Activated CD8-positive, alpha-beta memory T cell treated with anti-CD3 and anti-CD28 coated beads for 24 hours (primary cell): ENCODE measurements around the gene PCGF1.
"Not testable (repeated sequence)": the region's sequence is repeated elsewhere in the genome, so short reads cannot be mapped to it uniquely, and the experiment has no call there.

Experiments
- DNase-seq: peaks from one replicate; pipeline ENCODE4 v3.0.0-alpha.2; 2020

Gene PCGF1

DNA sequence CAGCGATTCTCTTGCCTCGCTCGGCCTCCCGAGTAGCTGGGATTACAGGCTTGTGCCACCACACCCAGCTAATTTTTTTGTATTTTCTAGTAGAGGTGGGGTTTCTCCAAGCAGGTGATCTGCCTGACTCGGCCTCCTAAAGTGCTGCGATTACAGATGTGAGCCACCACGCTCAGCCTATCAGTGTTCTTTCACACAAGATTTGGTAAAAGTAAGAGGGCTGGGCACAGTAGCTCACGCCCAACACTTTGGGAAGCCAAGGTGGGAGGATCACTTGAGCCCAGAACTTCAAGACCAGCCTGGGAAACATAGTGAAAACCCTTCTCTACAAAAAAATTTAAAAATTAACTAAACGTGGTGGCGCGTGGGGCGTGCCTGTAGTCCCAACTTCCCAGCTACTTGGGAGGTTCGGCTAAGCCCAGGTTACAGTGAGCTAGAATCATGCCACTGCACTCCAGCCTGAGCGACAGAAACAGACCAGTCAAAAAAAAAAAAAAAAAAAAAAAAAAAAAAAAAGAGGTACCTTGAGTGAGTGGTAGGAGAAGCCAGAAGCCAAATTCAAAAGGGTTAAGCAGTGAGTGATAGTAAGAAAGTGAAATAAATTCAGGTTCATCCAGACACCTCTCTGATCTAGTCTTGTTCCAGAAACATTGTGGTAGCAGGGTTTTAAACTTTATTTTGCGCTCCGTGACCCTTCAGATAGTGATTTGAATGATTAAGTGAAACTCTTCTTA lies 36.0 kb downstream of the PCGF1 start:
- DNase-seq: no peak

DNA sequence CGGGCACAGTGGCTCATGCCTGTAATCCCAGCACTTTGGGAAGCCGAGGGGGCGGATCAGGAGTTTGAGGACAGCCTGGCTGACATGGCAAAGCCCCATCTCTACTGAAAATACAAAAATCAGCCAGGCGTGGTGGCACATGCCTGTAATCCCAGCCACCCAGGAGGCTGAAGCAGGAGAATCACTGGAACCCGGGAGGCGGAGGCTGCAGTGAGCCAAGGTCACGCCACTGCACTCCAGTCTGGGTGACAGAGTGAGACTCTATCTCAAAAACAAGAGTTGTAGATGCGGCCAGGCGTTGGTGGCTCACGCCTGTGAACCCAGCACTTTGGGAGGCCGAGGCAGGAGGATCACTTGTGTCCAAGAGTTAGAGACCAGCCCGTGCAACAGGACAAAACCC lies 36.8 kb downstream of the PCGF1 start:
- DNase-seq: not testable (repeated sequence)

DNA sequence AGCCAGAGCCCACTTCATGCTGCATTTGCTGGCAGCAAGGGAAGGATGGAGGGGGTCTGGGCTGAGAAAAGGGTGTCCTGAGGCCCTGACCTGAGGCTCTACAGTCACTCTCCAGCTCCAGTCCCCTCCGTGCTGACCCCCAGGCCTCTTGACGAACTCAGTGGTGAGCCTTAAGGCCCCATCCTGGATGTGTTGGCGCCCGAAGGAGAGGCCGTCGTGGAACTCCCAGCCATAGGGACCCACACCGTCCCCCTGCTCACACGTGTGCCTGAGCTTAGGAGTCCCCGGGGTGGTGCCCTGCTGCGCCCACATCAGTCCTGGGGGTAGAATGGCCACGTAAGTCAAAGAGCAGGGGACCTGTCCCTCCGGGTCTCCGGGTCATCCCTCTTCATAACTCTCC lies 43.1 kb downstream of the PCGF1 start:
- DNase-seq: peak; percentile 63

DNA sequence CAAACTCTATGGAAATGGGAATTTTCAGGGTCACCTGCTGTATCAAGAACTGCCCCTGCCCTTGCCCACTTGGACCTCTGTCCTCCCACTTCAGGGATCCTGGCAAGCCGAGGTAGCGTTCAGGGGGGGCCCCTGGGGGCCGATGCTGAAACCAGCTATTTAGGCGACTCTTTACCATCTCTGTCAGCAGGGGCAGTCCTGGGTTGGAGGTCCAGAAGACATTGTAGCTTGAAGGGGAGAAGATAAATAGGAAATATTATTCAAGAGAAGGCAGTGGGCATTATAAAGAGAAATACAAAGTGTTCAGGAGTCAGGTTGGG lies 44.7 kb downstream of the PCGF1 start:
- DNase-seq: no peak

DNA sequence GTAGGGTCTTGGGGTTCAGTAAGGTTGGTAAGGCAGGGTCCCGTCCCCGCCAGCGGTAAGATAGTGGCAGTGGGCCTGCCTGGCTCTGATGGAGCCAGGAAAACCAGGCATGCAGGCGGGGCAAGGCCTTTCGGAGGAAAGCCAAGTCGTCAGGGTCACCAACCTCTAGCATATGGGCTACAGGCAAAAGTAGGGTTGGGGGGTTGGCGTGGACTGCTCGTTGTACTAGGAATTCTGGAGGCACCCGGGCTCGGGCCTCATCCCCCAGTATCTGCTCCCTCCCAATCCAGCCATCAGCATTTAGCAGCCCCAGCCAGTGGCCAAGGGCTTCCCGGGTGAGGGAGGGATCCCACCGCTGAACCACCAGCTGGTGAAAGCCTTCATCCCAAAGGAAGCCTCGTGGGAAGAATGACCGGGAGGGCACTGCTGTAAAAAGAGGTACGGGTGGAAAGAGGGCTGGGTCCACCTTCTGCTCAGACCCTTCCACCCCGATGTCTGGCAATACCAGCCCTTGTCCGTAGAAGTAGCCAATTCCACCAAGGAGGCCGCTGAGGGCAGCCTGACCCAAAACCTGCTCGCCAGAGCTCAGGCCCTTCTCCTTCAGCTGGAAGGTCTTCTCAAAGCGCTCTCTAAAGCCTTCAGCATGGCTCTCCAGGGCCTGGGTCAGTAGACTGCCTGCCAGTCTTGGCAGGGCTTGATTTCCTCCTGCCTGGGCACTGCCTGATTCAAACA lies 45.3 kb downstream of the PCGF1 start:
- DNase-seq: no peak

DNA sequence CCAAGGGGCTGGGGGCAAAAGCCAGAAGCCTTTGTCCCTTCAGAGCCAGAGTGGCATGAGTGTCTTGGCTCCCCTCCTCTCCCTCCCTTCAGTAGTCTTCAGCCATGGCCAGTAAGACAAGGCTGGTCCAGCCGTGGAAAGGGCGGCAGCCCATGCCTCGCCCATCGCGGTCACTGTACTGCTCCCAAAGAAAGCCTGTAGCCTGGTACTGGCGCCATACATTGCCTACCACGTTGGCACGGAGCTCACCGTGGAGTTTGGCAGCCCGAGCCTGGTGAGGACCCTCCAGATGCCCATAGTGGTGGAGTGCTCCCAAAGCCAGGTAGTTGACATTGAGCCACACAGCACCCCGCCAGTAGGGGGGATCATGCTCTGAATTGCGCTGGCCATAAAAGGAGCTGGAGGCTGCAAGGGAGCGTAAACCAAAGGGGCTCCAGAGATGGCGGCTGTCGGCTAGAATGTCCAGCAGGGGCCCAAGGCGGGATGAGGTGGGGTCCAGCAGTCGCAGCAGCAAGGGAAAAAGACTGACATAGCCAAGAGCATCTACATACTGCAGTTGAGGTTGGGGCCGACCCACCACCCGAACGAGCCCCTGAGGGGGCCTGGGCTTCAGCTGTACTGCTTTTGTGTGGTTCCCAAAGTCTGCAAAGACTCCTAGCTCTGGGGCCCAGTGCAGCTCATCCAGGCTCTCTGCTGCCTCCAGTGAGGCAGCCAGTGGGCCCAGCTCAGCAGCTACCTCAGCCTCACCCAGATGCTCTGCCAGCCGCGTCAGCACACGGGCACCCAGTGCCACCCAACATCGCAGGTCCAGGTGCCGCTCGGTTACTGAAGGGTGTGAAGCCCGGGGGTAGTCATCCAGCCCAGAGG lies 46.1 kb downstream of the PCGF1 start:
- no peak for DNase-seq

DNA sequence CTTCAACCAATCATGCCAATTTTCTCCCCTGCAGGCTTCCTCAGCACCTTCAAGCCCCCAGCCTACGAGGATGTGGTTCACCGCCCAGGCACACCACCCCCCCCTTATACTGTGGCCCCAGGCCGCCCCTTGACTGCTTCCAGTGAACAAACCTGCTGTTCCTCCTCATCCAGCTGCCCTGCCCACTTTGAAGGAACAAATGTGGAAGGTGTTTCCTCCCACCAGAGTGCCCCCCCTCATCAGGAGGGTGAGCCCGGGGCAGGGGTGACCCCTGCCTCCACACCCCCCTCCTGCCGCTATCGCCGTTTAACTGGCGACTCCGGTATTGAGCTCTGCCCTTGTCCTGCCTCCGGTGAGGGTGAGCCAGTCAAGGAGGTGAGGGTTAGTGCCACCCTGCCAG lies 47.3 kb downstream of the PCGF1 start:
- DNase-seq: not testable (repeated sequence)

DNA sequence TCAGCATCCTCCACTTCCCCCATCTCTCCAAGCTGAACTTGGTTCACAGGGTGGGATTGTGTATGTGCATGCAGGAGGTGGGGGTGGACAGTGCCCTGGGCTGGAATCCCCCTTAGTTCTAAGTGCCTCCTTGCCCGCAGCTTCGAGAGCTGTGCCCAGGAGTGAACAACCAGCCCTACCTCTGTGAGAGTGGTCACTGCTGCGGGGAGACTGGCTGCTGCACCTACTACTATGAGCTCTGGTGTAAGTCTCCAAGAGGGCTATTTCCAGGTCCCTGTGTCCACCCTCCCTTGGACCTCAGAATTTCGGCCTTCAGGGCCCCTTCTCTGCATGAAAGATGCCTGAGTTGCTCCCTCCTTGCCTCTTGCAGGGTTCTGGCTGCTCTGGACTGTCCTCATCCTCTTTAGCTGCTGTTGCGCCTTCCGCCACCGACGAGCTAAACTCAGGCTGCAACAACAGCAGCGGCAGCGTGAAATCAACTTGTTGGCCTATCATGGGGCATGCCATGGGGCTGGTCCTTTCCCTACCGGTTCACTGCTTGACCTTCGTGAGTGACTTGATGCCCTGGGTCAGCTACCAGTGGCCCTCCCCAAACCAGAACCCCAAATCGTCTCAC lies 47.9 kb downstream of the PCGF1 start:
- not testable (repeated sequence) for DNase-seq

DNA sequence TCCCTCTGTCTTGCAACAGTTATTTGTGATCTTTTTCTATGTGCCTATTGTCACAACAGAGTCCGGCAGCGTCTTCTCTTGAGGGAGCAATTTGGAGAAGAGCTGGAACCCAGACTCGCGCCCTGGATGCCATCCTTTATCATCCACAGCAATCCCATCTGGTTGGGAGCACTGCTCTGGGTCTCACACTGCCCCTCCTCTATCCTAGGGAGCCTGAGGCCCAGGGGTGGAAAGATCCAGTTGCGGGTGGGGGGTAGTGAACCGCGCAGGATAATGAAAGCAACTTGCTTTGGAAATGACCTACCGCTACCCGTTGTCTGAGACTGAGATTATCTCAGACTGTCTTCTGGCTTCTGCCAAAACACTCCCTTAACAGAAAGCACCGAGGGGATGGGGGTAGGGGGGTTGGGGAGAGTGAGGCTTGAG lies 48.5 kb downstream of the PCGF1 start:
- DNase-seq: no peak

DNA sequence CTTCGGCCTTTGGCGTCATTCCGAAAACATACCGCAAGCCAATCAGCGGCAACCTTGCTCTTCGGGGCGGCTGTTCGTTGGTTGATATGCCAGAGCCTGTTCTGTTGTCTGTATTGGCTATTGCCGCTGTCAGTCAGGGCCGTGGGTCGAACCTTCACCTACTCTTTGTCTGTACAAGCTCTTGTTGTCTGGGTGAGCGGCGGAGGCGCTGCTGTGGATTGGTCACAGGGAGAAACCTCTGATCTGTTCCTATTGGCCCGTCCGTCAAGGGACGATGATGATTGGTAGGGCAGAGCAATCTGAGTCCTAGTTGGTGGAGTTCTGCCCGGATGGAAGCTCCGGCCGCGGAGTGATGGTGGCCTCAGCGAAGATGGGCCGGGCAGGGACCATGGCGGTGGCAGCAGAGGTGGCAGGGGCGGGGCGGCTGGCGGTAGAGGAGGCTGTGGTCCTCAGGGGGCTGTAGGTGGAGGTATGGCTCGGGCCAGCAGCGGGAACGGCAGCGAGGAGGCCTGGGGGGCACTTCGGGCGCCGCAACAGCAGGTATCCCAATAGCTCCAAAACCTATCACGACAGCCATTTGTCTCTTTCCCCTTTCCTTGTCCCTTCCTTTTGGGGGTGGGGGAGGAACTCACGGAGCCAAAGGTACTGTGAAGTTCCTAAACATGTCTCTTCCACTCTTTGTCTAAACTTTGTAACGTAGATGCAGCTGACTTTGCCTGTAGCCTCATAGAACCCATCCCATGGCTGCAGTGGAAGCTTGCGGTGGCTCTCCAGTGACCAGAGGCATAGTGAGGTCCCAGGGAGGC lies 49.2 kb downstream of the PCGF1 start, which contains the start of gene WBP1:
Gene WBP1 (plus strand): TSS at position 307 of the 806 bp plus-strand sequence. CDS start 165 bp downstream, at position 472.
- peak; percentile 99 for DNase-seq

DNA sequence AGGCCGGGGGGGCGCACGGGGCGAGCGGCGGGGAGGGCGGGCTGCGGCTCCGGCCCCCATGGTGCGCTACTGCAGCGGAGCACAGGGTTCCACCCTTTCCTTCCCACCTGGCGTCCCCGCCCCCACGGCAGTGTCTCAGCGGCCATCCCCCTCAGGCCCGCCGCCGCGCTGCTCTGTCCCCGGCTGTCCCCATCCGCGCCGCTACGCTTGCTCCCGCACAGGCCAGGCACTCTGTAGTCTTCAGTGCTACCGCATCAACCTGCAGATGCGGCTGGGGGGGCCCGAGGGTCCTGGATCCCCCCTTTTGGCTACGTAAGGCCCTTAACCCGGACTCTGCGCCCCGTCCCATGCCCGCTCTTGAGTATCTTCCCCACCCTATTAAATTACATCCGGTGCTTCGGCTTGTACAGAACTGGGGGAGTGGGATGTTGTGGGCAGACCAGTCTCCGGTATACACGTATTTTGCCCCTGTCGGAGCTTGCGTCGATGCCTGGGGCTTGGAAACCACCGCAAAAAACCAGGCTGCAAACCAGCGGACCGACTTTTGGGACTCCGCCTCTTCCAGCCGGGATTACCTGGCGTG lies 49.9 kb downstream of the PCGF1 start:
- DNase-seq: peak; percentile 91

DNA sequence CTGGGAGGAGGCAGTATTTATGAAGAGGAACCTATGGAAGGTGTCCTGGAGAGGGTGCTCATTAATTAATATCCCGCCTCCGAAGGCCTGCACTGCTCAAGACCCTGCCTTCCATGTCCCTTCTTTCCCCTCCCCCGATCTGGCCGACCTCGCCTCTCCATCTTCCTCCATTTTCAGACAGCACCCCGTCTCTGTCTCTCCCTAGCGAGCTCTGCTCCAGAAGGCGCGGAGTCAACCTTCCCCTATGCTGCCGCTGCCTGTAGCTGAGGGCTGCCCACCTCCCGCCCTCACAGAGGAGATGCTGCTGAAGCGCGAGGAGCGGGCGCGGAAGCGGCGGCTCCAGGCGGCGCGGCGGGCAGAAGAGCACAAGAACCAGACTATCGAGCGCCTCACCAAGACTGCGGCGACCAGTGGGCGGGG lies 50.4 kb downstream of the PCGF1 start:
- no peak for DNase-seq
